GM12801 (cell line): ENCODE results near the gene IL17B.

Experiments used
- CTCF ChIP-seq: IDR thresholded peaks from one replicate; pipeline ENCODE4 v1.5.1; 2011; ENCODE audit warnings: control low read depth; ENCODE audit not compliant: insufficient read length; ENCODE audit errors: extremely low read depth

The IL17B gene

GRCh38 chr5:149423049-149423793 lies 44.1 kb upstream of the IL17B start:
- TF ChIP-seq CTCF, result no peak

DNA sequence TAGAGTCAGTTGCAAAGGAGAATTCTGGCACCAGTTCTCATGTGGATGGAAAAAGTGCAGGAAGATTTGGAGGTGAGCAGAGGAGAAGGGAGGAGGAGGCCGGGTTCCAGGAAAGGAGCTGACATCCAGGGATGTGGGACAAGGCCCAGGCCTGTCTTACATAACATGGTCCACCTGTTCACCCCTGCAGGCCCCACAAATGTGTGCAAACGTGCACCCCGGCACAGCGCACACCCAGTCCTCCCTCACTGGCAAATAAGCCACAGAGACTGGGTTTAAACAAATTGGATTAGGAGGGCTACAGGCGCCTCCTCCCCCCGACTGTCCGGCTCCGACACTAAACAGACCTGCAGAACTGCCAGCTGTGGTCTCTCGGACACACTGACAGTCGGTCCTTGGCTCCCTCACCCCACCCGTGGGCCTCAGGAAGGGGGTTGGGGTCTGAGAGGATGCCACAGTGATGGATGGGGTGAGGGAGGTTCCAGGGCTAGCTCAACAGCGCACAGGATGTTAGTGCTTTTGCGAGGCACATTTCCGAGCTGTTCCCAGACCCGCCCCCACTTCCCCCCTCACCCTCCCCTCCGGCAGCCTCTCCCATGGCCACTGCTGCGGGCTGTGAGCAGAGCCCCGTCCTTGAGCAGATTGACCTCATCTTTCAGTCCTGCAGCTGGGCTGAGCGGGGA lies 43.4 kb upstream of the IL17B start:
- no peak for TF ChIP-seq CTCF

DNA sequence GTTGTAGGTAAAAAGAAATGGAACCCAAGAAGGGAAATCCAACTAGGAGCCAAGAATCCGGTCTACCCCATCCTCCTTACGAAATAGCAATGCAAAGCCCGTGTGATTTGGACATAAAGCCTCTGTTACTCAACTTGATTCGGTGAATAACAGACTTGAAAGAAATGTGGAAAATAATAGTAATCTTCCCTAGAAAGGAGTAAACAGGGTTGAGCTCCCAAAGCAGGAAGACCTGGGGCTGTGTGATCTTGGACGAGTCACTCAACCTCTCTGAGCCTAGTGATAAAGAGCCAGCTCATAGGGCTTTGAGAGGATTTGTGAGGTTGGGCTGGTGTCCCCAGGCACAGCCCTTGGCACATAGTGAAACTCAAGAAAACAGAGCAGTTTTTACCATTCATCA lies 42.7 kb upstream of the IL17B start:
- TF ChIP-seq CTCF, result no peak

- no peak for TF ChIP-seq CTCF
Observed at GRCh38 chr5:149421372-149421685, 42.2 kb upstream of the IL17B start.

DNA sequence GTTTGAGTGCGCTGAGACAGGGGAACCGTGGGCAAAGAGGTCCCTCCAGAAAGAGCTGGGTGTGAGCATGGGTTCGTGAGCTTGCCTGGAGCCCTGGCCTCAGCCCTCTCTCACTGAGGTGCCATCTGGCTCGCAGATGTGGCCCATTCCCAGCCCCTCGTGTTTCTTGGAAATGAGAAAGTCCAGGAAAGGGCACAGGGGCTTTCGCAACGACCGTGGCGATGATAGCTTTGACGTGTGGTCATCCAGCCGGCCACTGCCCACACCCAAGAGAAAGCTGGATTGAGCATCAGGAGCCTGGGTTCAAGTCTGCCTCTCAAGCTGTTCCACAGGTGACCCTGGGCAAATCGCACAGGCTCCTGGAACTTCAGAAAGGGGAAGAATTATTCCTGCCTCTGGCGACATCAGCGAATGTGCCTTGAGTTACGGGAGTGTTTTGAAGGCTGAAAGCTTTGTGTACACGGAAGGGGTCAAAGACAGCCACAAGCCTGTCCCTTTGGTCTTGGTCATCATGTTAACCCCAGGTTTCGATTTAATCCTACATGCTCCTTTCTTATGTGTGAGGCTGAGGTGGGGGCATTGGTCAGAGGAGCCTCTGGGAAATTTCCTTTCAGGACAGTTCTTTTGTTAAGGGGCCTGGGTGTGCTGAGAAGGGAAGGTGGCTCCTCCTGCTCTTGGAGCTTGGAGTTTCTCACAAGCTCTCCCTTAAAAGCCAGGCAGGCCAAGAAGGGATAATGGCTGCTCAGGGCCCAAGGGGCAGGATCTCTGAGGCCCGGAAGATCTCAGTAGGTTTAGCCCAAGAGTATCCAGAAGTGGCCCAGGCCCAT lies 41.7 kb upstream of the IL17B start:
- no peak for TF ChIP-seq CTCF

- TF ChIP-seq CTCF, result no peak
Observed at GRCh38 chr5:149419859-149420544, 40.9 kb upstream of the IL17B start.

DNA sequence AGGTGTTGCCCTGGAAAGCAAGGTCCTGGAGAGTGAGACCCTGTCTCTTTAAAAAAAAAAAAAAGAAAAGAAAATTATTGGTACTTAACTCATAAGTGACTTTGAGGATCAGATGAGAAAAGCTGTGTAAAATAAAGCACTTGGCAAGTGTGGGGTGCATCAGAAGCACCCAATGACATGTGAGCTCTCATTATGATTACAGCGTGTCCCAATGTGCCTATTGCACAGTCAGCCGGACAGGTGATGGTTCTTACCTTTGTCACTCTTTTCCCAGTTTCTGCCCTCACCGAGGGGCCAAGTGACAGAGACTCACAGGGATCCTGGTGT lies 40.4 kb upstream of the IL17B start:
- TF ChIP-seq CTCF, result no peak
